ENCODE data around the gene BUD31.

DNA sequence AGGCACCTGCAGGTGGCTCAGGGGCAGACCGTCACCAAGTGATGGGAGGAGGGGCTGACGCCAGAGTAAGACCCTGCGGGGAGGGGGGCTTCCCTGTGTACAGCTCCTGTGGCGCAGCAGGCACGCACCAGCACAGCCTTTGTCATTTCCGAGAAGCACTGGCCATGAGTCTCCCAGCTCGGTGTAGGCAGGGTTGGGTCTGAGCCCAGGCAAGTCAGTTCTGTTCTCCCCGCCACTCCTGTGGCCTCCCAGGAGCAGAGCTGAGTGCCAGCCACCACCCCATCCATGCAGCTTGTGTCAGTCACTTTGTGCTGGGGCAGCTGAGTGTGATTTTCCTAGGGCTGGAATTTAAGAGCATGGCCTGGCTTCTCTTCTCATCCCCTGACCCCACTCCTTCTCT is 43.2 kb downstream of the BUD31 start:
- TF ChIP-seq POLR2A (IDR thresholded peaks at IDR 0.05; ENCODE audit: low read depth) (no peak), POLR2AphosphoS5 (IDR thresholded peaks at IDR 0.05) (no peak)
